ENCODE measurements around the gene CCDC88C.
"Not testable (repeated sequence)": the region's sequence is repeated elsewhere in the genome, so short reads cannot be mapped to it uniquely, and the experiment has no call there.

CCDC88C gene

DNA sequence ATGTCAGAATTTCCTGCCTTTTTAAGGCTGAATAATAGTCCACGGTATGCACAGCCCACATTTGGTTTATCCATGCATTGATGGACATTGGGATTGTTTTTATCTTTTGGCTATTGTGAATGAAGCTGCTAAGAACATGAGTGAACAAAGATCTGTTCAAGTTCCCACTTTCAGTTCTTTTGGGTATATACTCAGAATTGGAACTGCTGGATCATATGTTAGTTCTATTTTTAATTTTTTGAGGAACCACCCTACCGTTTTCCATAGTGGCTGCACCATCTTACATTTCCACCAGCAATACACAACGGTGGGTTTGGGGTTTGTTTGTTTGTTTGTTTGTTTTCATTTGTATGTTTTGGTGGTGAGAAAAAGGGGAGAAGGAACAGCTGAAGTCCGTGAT is 179.5 kb downstream of the CCDC88C start:
- no peak for DNase-seq

- DNase-seq = no peak
These were observed 180.4 kb downstream of the CCDC88C start for GRCh38 chr14:91237219-91237618.

- no peak for DNase-seq
These were observed 181.8 kb downstream of the CCDC88C start for GRCh38 chr14:91235841-91236240.

DNA sequence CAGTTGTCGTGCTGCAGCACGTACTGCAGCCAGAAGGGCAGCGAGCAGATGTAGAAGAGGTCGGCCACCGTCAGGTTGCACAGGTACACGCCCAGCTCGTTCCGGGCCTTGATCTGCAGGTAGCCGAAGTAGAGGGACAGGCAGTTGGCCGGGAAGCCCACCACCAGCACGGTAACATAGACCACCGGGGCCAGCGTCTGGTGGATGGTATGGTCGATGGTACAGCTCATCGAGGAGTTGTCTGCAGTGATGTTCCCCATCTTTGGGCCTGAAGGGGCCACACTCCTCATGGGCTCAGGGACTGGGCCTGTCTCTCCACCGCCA is 182.9 kb downstream of the CCDC88C start:
- no peak for DNase-seq

- no peak for DNase-seq
These were observed 183.5 kb downstream of the CCDC88C start for GRCh38 chr14:91233936-91234790.

GRCh38 chr14:91232603-91233002 is 185.0 kb downstream of the CCDC88C start:
- DNase-seq = no peak

GRCh38 chr14:91232052-91232451 is 185.6 kb downstream of the CCDC88C start:
- no peak for DNase-seq

- DNase-seq = no peak
These were observed 186.2 kb downstream of the CCDC88C start for GRCh38 chr14:91231446-91231845.

- no peak for DNase-seq
These were observed 187.1 kb downstream of the CCDC88C start for GRCh38 chr14:91230397-91231035.

GRCh38 chr14:91229743-91230200 is 187.8 kb downstream of the CCDC88C start:
- DNase-seq = no peak

DNA sequence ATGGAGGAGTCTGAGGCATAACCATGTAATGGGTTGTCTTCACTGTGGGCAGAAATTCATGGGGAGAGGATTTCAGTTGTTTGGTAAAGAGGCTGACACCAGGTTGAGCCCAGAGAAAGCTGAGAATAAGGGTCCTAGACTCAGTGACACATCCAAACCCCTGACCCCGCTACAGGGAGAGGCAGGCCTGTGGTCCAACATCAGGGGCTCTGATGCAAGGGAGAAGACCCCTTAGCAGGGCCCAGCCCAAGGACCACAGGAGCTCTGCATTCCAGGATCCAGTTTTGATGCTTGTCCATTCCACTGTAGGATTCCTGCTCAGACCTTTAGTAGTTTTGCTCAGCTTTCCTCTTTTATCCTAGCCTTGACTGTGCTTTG is 188.6 kb downstream of the CCDC88C start:
- DNase-seq = no peak

- DNase-seq = no peak
These were observed 189.3 kb downstream of the CCDC88C start for GRCh38 chr14:91228112-91229004.

- no peak for DNase-seq
These were observed 190.4 kb downstream of the CCDC88C start for GRCh38 chr14:91227183-91227628.

GRCh38 chr14:91226360-91226759 is 191.3 kb downstream of the CCDC88C start:
- not testable (repeated sequence) for DNase-seq

GRCh38 chr14:91225025-91225424 is 192.6 kb downstream of the CCDC88C start:
- no peak for DNase-seq

DNA sequence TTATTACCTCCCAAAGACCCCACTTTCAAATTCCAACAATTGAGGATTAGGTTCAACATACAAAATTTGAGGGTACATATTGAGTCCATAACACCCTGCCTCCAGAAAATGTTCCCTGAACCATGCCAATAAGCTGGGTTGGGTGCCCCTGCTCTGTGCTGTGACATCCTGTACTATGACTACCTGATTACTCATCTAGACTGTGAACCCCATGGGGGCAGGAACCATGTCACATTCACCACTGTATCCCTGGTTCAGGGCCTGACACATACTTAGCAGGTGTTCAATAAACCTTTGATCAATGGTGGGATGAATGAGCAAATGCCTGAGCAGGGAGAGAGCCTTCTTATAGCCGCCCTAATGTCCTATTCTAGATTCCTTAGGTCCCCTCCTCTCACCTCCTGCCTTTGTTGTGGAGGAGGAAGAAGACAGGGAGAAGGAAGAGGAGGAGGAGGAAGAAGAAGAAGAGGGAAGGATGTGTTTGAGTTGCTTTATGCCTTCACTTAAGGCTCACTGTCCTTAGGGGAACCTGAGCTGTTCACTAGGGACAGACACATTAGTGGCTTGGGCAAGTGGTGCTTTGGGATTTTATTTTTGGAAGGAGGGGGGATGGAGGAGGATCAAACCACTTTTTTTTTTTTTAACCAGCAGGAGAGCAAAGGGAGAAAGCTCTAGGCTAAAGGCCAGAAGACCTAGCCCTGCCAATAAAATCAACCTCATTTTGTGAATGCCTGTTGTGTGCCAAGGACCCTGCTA is 194.4 kb downstream of the CCDC88C start:
- DNase-seq = no peak
